ENCODE results near the gene ATPAF2. TPM values are rescaled to one million over a fixed set of nuclear protein-coding genes. Genes with fewer than 3 reads are reported as not detected.
A peak's percentile ranks its signal among the peaks of the same experiment; 100 is the strongest.

ATPAF2 gene
- total RNA-seq, 3 donors from 2014 or later (not counting 1 experiment from before 2014, with no cell fraction given), result 31.4 to 43.4 (median 41.5) TPM

DNA sequence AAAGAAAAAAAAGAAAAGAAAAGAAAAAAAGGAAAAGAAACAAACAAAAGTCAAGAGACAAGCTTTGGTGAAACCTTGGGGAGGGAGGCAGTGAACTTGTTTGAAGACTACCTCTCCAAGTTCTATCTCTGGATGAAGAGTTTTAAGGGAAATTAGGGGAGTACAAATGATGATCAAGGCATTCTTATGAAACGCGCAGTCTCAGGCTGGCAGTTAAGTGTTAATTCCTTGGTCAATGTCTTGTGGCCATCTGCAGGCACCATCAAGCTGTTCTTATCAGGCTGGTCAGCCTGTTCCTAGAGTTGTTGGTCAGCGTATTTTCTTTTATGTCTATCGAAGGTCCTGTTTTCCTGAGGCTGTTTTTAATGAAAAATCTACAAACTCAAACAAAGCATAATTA is 40.6 kb upstream of the ATPAF2 start:
- H3K9me3 ChIP-seq (ENCODE audit: control insufficient read depth, insufficient read depth, low read length), result no peaks in the 10 kb centered on the region
- H3K4me3 ChIP-seq (ENCODE audit: low read length), result no peak overlapping the region
- no peak overlapping the region for H3K27ac Mint-ChIP-seq
- WGBS (ENCODE audit: insufficient coverage), result 87% methylated on average over 4 of the region's 4 CpGs
- no peaks in the 10 kb centered on the region for H3K36me3 ChIP-seq (ENCODE audit: control insufficient read depth, insufficient read depth, low read length)
- H3K27ac ChIP-seq (ENCODE audit: low read length), result no peak overlapping the region
- peaks cover 12 to 14% of the 10 kb centered on the region in 2 donors for H3K27me3 Mint-ChIP-seq (ENCODE audit: low read depth in 2 of 2)
- TF ChIP-seq, protein P1, sequence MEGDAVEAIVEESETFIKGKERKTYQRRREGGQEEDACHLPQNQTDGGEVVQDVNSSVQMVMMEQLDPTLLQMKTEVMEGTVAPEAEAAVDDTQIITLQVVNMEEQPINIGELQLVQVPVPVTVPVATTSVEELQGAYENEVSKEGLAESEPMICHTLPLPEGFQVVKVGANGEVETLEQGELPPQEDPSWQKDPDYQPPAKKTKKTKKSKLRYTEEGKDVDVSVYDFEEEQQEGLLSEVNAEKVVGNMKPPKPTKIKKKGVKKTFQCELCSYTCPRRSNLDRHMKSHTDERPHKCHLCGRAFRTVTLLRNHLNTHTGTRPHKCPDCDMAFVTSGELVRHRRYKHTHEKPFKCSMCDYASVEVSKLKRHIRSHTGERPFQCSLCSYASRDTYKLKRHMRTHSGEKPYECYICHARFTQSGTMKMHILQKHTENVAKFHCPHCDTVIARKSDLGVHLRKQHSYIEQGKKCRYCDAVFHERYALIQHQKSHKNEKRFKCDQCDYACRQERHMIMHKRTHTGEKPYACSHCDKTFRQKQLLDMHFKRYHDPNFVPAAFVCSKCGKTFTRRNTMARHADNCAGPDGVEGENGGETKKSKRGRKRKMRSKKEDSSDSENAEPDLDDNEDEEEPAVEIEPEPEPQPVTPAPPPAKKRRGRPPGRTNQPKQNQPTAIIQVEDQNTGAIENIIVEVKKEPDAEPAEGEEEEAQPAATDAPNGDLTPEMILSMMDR (IDR thresholded peaks at IDR 0.05), result no peak
- H3K27me3 ChIP-seq (ENCODE audit: control insufficient read depth, insufficient read depth, low read length), result peaks cover 2% of the 10 kb centered on the region
- DNase-seq, result no peak
- H3K4me3 Mint-ChIP-seq, result no peak overlapping the region
- H3K4me1 ChIP-seq (ENCODE audit: control insufficient read depth, insufficient read depth, low read length), result no peaks in the 10 kb centered on the region
- intact Hi-C loops (cut with micrococcal nuclease), result no loop called here
- no peak for ATAC-seq
- H3K4me1 Mint-ChIP-seq, result no peaks in the 10 kb centered on the region
- no peaks in the 10 kb centered on the region for H3K9me3 Mint-ChIP-seq
- no peaks in the 10 kb centered on the region for H3K36me3 Mint-ChIP-seq

DNA sequence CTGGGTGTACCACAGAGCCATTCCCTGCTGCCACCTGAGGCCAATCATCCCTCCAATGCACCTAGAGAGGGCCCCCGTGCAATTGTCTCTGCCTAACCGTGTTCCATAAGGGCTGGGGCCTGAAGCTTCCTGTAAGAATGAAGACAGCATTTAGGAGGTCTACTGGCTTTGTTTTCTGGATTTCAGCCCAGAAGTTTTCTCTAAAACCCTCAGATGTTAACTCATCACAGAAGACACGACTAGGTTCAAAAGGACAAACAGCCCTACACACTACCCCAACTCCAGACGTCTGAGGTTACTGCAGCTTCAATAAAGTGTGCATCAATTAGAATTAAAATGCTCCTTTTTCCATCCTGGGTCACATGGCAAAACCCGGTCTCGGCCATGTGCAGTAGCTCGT is 38.0 kb upstream of the ATPAF2 start:
- no peak overlapping the region for H3K4me3 ChIP-seq (ENCODE audit: low read length)
- H3K4me1 Mint-ChIP-seq, result peaks cover 0 to 1% of the 10 kb centered on the region in 2 donors
- H3K27me3 ChIP-seq (ENCODE audit: control insufficient read depth, insufficient read depth, low read length), result peaks cover 2% of the 10 kb centered on the region
- no peak overlapping the region for H3K4me3 Mint-ChIP-seq
- peaks cover 12 to 14% of the 10 kb centered on the region in 2 donors for H3K27me3 Mint-ChIP-seq (ENCODE audit: low read depth in 2 of 2)
- intact Hi-C loops (cut with micrococcal nuclease), result no loop called here
- H3K36me3 ChIP-seq (ENCODE audit: control insufficient read depth, insufficient read depth, low read length), result no peaks in the 10 kb centered on the region
- TF ChIP-seq, protein P1 (IDR thresholded peaks at IDR 0.05), result no peak
- no peak overlapping the region for H3K27ac Mint-ChIP-seq
- WGBS (ENCODE audit: insufficient coverage), result 86% methylated on average over 7 of the region's 7 CpGs
- ATAC-seq (no peak), DNase-seq (no peak)
- no peaks in the 10 kb centered on the region for H3K4me1 ChIP-seq (ENCODE audit: control insufficient read depth, insufficient read depth, low read length)
- no peaks in the 10 kb centered on the region for H3K36me3 Mint-ChIP-seq
- no peaks in the 10 kb centered on the region for H3K9me3 Mint-ChIP-seq
- H3K9me3 ChIP-seq (ENCODE audit: control insufficient read depth, insufficient read depth, low read length), result no peaks in the 10 kb centered on the region
- no peak overlapping the region for H3K27ac ChIP-seq (ENCODE audit: low read length)

DNA sequence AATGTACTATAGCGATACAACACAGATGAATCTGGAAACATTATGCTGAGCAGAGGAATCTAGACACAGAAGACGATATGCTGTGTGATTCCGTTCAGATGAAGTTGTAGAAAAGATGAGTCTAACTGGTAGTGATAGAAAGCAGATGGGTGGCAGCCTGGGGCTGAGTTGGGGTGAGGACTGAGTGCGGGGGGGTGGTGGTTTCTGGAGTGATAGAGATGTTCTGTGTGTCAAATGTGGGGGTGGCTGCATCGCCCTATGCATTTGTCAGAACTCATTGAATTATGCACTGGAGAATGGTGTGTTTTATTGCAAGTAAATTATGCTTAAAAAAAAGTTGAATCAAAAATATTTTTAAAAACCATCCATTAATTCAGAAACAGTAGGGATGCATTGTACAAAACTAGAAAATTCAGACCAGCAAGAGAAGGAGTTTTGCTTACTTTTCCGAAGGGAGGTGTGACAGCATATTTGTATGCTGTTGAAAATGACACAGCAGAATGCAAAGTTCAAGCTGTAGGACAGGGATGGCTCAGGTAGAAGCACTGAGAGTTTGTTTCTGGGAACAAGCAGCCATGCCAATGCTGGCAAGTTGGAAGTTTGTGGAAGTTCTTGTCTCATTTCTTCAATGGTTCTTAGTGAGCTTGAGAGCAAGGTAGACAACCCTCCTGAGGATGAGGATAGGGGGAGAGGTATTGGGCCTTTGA is 35.8 kb upstream of the ATPAF2 start:
- Histone ChIP-seq H3K36me3 (ENCODE audit: control insufficient read depth, insufficient read depth, low read length) (no peaks in the 10 kb centered on the region), H3K4me3 (ENCODE audit: low read length) (no peak overlapping the region), H3K4me1 (ENCODE audit: control insufficient read depth, insufficient read depth, low read length) (peaks cover 8% of the 10 kb centered on the region), H3K9me3 (ENCODE audit: control insufficient read depth, insufficient read depth, low read length) (no peaks in the 10 kb centered on the region), H3K27ac (ENCODE audit: low read length) (no peak overlapping the region), H3K27me3 (ENCODE audit: control insufficient read depth, insufficient read depth, low read length) (peaks cover 2% of the 10 kb centered on the region)
- intact Hi-C loops (cut with micrococcal nuclease), result no loop called here
- TF ChIP-seq, protein P1 (IDR thresholded peaks at IDR 0.05), result no peak
- no peaks in the 10 kb centered on the region for H3K36me3 Mint-ChIP-seq
- ATAC-seq (no peak), DNase-seq (no peak)
- peaks cover 9 to 14% of the 10 kb centered on the region in 2 donors for H3K27me3 Mint-ChIP-seq (ENCODE audit: low read depth in 2 of 2)
- no peaks in the 10 kb centered on the region for H3K9me3 Mint-ChIP-seq
- no peak overlapping the region for H3K4me3 Mint-ChIP-seq
- peaks cover 14 to 15% of the 10 kb centered on the region in 2 donors for H3K4me1 Mint-ChIP-seq
- 93% methylated on average over 6 of the region's 6 CpGs for WGBS (ENCODE audit: insufficient coverage)
- no peak overlapping the region for H3K27ac Mint-ChIP-seq

DNA sequence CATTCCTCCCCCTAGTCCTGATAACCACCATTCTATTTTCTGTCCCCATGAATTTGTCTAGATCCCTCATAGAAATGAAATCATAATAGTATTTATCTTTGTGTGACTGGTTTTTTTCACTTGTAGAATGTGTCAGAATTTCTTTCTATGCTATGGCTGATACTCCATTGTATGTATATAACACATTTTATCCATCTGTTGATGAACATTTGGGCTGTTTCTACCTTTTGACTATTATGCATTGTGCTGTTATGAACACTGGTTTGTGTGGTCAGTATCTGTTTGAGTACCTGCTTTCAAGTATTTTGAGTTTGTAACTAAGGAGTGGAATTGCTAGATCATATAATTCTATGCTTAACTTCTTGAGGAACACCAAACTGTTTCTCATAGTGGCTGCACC is 32.8 kb upstream of the ATPAF2 start:
- no peaks in the 10 kb centered on the region for H3K9me3 Mint-ChIP-seq
- TF ChIP-seq, protein P1 (IDR thresholded peaks at IDR 0.05), result no peak
- H3K27ac Mint-ChIP-seq, result peak overlapping the region; percentile 15 to 32
- peaks cover 2% of the 10 kb centered on the region for H3K27me3 ChIP-seq (ENCODE audit: control insufficient read depth, insufficient read depth, low read length)
- no peak overlapping the region for H3K27ac ChIP-seq (ENCODE audit: low read length)
- peaks cover 8% of the 10 kb centered on the region for H3K4me1 ChIP-seq (ENCODE audit: control insufficient read depth, insufficient read depth, low read length)
- peak in 2 of 3 donors; percentile 29 to 48 for ATAC-seq
- no peaks in the 10 kb centered on the region for H3K36me3 ChIP-seq (ENCODE audit: control insufficient read depth, insufficient read depth, low read length)
- no peak for DNase-seq
- H3K27me3 Mint-ChIP-seq (ENCODE audit: low read depth in 2 of 2), result peaks cover 7% of the 10 kb centered on the region in 2 donors
- H3K4me1 Mint-ChIP-seq, result peaks cover 14 to 15% of the 10 kb centered on the region in 2 donors
- peak overlapping the region; percentile 61 for H3K4me3 Mint-ChIP-seq
- H3K9me3 ChIP-seq (ENCODE audit: control insufficient read depth, insufficient read depth, low read length), result no peaks in the 10 kb centered on the region
- H3K4me3 ChIP-seq (ENCODE audit: low read length), result no peak overlapping the region
- intact Hi-C loops (cut with micrococcal nuclease), result no loop called here
- no peaks in the 10 kb centered on the region for H3K36me3 Mint-ChIP-seq

Data from natural killer cell (primary cell).